MCF 10A (cell line): Measurements from ENCODE around the gene PABPN1L. TPM values are rescaled to one million over a fixed set of nuclear protein-coding genes. Genes with fewer than 3 reads are reported as not detected.

Experiments used
- BruUV-seq: library from RNA; stranded (reverse); fragments of 400-500 nt; replicated peaks from 2 replicates; lab custom pipeline; 2021; lab: Mats Ljungman, UMichigan
- CTCF ChIA-PET: fragments of 300-600 bp; sonication (Branson Sonifier 250); formaldehyde crosslinking; extraction: SDS; loops from one replicate; lab custom pipeline; 2021; ENCODE audit warnings: antibody characterized with exemption, inconsistent platforms; lab: Yijun Ruan, JAX
- POLR2A ChIA-PET: fragments of 300-600, 350-650 bp; sonication (Branson Sonifier 250); formaldehyde crosslinking; extraction: SDS; loops from one replicate; lab custom pipeline; 2020; ENCODE audit warnings: antibody characterized with exemption, inconsistent platforms; lab: Yijun Ruan, JAX
- DNase-seq: peaks from one replicate; pipeline ENCODE4 v3.0.0-alpha.2; 2018; ENCODE audit not compliant: unreplicated experiment
- H3K27ac Mint-ChIP-seq: one replicate; pipeline ENCODE4 v1.8.0; 2022; ENCODE audit warnings: mild to moderate bottlenecking, low read depth, mixed read lengths; ENCODE audit not compliant: unreplicated experiment
- H3K27me3 Mint-ChIP-seq: one replicate; pipeline ENCODE4 v1.8.0; 2022; ENCODE audit warnings: mixed read lengths; ENCODE audit not compliant: insufficient read depth, unreplicated experiment
- H3K36me3 Mint-ChIP-seq: one replicate; pipeline ENCODE4 v1.8.0; 2022; ENCODE audit warnings: mild to moderate bottlenecking, moderate library complexity, mixed read lengths; ENCODE audit not compliant: insufficient read depth, unreplicated experiment
- H3K4me1 Mint-ChIP-seq: one replicate; pipeline ENCODE4 v1.8.0; 2022; ENCODE audit warnings: mixed read lengths; ENCODE audit not compliant: insufficient read depth, unreplicated experiment
- H3K4me3 Mint-ChIP-seq: one replicate; pipeline ENCODE4 v1.8.0; 2022; ENCODE audit warnings: mild to moderate bottlenecking, moderate library complexity, mixed read lengths; ENCODE audit not compliant: unreplicated experiment
- H3K9me3 Mint-ChIP-seq: one replicate; pipeline ENCODE4 v1.8.0; 2022; ENCODE audit warnings: mixed read lengths; ENCODE audit not compliant: unreplicated experiment
- intact Hi-C: fragments of 100-400 bp; cut with micrococcal nuclease; formaldehyde crosslinking; loops from 2 replicates; pipeline ENCODE4 v1.14.1; 2022
- total RNA-seq: library from RNA; stranded (reverse); gene quantifications from 2 replicates; pipeline ENCODE4 v1.2.3, GENCODE V29; 2022
- TF ChIP-seq, protein P1 (sequence below): fragments of 200-600 bp; IDR thresholded peaks from one replicate; pipeline ENCODE4 v1.8.0; 2022; ENCODE audit warnings: antibody characterized with exemption, mild to moderate bottlenecking; ENCODE audit not compliant: unreplicated experiment

Gene PABPN1L
- total RNA-seq, 1 experiment from 2014 or later: not detected

DNA sequence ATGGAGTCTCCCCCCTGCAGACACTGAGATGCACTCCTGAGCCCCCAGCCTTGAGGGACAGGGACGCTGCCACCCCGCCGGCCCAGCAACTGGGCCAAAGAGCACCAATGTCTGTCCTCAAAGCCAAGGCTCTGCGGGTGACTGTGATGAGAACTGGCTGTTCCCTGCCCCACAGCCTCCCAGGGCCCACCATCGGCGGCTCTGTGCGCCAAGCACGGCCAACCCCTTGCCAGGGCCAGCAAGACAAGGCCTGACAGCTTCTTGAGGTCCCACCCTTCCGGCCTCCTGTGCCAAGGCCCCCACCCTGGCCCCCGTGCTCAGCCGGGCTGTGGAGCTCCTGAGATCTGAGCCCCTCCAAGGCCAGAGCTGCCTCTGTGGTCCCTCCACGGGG is 34.2 kb upstream of the PABPN1L start:
- Mint-ChIP-seq H3K27ac (no peak overlapping the region), H3K27me3 (peaks cover 10% of the 10 kb centered on the region), H3K36me3 (no peaks in the 10 kb centered on the region), H3K9me3 (no peaks in the 10 kb centered on the region), H3K4me1 (no peaks in the 10 kb centered on the region), H3K4me3 (no peak overlapping the region)
- BruUV-seq: no TSS peak
- intact Hi-C loops: no loop called here
- CTCF ChIA-PET: interaction anchor here (0.8 kb wide), 1 partner anchor 41 kb away, joined by 3 read pairs; no protein-coding TSS in a partner anchor
- DNase-seq: no peak
- POLR2A ChIA-PET: no interaction called here
- TF ChIP-seq, protein P1, sequence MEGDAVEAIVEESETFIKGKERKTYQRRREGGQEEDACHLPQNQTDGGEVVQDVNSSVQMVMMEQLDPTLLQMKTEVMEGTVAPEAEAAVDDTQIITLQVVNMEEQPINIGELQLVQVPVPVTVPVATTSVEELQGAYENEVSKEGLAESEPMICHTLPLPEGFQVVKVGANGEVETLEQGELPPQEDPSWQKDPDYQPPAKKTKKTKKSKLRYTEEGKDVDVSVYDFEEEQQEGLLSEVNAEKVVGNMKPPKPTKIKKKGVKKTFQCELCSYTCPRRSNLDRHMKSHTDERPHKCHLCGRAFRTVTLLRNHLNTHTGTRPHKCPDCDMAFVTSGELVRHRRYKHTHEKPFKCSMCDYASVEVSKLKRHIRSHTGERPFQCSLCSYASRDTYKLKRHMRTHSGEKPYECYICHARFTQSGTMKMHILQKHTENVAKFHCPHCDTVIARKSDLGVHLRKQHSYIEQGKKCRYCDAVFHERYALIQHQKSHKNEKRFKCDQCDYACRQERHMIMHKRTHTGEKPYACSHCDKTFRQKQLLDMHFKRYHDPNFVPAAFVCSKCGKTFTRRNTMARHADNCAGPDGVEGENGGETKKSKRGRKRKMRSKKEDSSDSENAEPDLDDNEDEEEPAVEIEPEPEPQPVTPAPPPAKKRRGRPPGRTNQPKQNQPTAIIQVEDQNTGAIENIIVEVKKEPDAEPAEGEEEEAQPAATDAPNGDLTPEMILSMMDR: no peak

GRCh38 chr16:88899901-88900661 is 33.6 kb upstream of the PABPN1L start:
- peaks cover 10% of the 10 kb centered on the region for H3K27me3 Mint-ChIP-seq
- no peaks in the 10 kb centered on the region for H3K4me1 Mint-ChIP-seq
- intact Hi-C loops: no loop called here
- H3K4me3 Mint-ChIP-seq: no peak overlapping the region
- TF ChIP-seq, protein P1: no peak
- H3K36me3 Mint-ChIP-seq: no peaks in the 10 kb centered on the region
- no peak for DNase-seq
- no TSS peak for BruUV-seq
- no peaks in the 10 kb centered on the region for H3K9me3 Mint-ChIP-seq
- ChIA-PET POLR2A (no interaction called here), CTCF (no interaction called here)
- no peak overlapping the region for H3K27ac Mint-ChIP-seq

DNA sequence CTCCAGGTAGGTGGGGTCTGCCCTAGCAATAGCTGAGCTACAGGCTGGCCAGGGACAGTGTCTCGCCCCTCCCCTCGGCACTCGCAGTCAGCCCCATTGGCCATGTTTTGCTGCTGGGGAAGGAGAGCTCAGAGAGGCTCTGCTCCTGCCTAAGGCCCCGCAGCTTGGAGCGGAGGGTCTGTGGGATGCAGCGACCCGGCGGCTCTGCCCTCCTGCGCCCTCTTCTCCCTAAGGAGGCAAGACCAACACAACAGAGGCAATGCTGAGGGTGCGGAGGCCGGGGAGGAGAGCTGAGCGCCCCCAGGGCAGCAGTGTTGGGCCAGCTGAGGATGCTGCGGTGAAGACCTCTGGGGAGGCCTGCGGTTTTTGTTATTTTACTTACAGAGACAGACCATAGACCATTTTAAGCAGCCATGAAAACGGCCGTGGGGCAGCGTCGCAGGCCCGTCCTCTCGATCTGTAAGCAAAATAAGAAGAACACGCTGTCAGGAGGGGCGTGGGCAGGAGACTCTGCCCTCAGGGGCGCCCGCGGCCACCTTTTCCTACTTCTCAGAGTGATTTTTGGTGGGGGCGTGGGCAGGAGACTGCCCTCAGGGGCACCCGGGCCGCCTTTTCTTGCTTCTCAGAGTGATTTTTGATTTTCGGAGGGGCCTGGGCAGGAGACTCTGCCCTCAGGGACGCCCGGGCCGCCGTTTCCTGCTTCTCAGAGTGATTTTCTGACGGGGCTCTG is 31.4 kb upstream of the PABPN1L start:
- peaks cover 10% of the 10 kb centered on the region for H3K27me3 Mint-ChIP-seq
- TF ChIP-seq, protein P1: no peak
- ChIA-PET POLR2A (no interaction called here), CTCF (no interaction called here)
- no peaks in the 10 kb centered on the region for H3K36me3 Mint-ChIP-seq
- intact Hi-C loops: no loop called here
- H3K4me1 Mint-ChIP-seq: no peaks in the 10 kb centered on the region
- H3K9me3 Mint-ChIP-seq: no peaks in the 10 kb centered on the region
- no peak overlapping the region for H3K27ac Mint-ChIP-seq
- DNase-seq: no peak
- H3K4me3 Mint-ChIP-seq: no peak overlapping the region
- BruUV-seq: no TSS peak

- DNase-seq: no peak
- TF ChIP-seq, protein P1: no peak
- intact Hi-C loops: no loop called here
- POLR2A ChIA-PET: no interaction called here
- no TSS peak for BruUV-seq
- Mint-ChIP-seq H3K27ac (no peak overlapping the region), H3K4me3 (no peak overlapping the region), H3K9me3 (no peaks in the 10 kb centered on the region), H3K27me3 (peaks cover 10% of the 10 kb centered on the region), H3K36me3 (no peaks in the 10 kb centered on the region), H3K4me1 (no peaks in the 10 kb centered on the region)
- CTCF ChIA-PET: no interaction called here
These were observed 30.0 kb upstream of the PABPN1L start for GRCh38 chr16:88896238-88897070.
